Neural cell (in vitro differentiated cells): ENCODE measurements around the gene DOCK2.

Source experiments
- CTCF ChIP-seq: fragments of 450-650 bp; IDR thresholded peaks from 2 replicates; pipeline ENCODE4 v1.5.1; 2014; ENCODE audit warnings: antibody characterized with exemption, mild to moderate bottlenecking, moderate library complexity; ENCODE audit not compliant: poor library complexity, severe bottlenecking
- EZH2 ChIP-seq: fragments of 200-600, 300-800 bp; shearing (Covaris generic), sonication (generic); IDR thresholded peaks from 2 replicates; pipeline ENCODE4 v1.6.1; 2014; ENCODE audit warnings: antibody characterized with exemption, low read length, borderline replicate concordance, mild to moderate bottlenecking; ENCODE audit not compliant: insufficient read depth, poor library complexity, severe bottlenecking
- POLR2AphosphoS5 ChIP-seq: IDR thresholded peaks from 2 replicates; pipeline ENCODE4 v1.6.1; 2012

DNA sequence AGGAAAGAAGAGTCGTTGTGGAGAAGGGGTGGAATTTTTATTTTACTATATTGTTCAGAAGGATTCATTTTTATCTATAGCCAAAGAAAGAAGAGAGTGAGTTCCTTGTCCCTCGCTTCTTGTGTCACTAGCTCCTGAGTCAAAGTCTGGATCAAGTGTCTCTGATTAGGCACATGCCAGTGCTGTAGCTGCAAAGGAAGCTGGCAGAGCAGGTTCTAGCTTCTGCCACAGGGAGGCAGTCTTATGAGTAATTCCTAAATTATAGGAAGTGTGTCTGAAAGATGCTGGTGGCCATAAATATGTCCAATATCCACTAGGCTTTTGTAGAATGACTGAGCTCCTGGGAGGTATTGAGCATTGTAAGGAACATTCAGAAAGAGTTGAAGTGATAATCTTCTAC is 84.7 kb downstream of the DOCK2 start:
- TF ChIP-seq CTCF (no peak), EZH2 (no peak), POLR2AphosphoS5 (no peak)
